Hepatocyte (in vitro differentiated cells): ENCODE measurements around the gene RRAD.

ENCODE experiments used
- CTCF ChIP-seq: fragments of 200-600 bp; sonication (generic); IDR thresholded peaks from 2 replicates; pipeline ENCODE4 v1.5.1; 2016; ENCODE audit warnings: antibody characterized with exemption, mild to moderate bottlenecking; ENCODE audit not compliant: poor library complexity
- EZH2 ChIP-seq: fragments of 200-600 bp; sonication (generic); IDR thresholded peaks from 2 replicates; pipeline ENCODE4 v1.6.1; 2016; ENCODE audit warnings: antibody characterized with exemption, mild to moderate bottlenecking, borderline replicate concordance

GRCh38 chr16:66895689-66895979, 29.7 kb downstream of the RRAD start:
- TF ChIP-seq CTCF (no peak), EZH2 (no peak)
